Activated CD4-positive, alpha-beta memory T cell treated with anti-CD3 and anti-CD28 coated beads, Interleukin-2, amount 10 ng/mL, durations not matched to agents 7 days and 5 days (primary cell): ENCODE measurements around the gene HCRT. TPM values are rescaled to one million over a fixed set of nuclear protein-coding genes. Genes with fewer than 3 reads are reported as not detected.
"Not testable (repeated sequence)": the region's sequence is repeated elsewhere in the genome, so short reads cannot be mapped to it uniquely, and the experiment has no call there.

Experiments used
- CTCF ChIA-PET: fragments of 350-600 bp; sonication (Branson Sonifier 250); formaldehyde crosslinking; loops from one replicate; lab custom pipeline; 2021; ENCODE audit warnings: antibody characterized with exemption, inconsistent platforms; lab: Charles Lee
- POLR2A ChIA-PET: fragments of 350-600 bp; sonication (Branson Sonifier 250); formaldehyde crosslinking; loops from one replicate; lab custom pipeline; 2021; ENCODE audit warnings: antibody characterized with exemption; lab: Charles Lee
- DNase-seq: peaks from one replicate; pipeline ENCODE4 v3.0.0-alpha.2; 2020
- H3K27ac Mint-ChIP-seq: one replicate; pipeline ENCODE4 v1.8.0; 2021; ENCODE audit warnings: mild to moderate bottlenecking, mixed read lengths
- H3K27me3 Mint-ChIP-seq: one replicate; pipeline ENCODE4 v1.8.0; 2021; ENCODE audit warnings: mixed read lengths
- H3K36me3 Mint-ChIP-seq: one replicate; pipeline ENCODE4 v1.8.0; 2021; ENCODE audit warnings: low read depth, mixed read lengths
- H3K4me1 Mint-ChIP-seq: one replicate; pipeline ENCODE4 v1.8.0; 2021; ENCODE audit warnings: mixed read lengths
- H3K4me3 Mint-ChIP-seq: one replicate; pipeline ENCODE4 v1.8.0; 2021; ENCODE audit warnings: mild to moderate bottlenecking, mixed read lengths
- H3K9me3 Mint-ChIP-seq: one replicate; pipeline ENCODE4 v1.8.0; 2021; ENCODE audit warnings: mixed read lengths
- total RNA-seq, 2 experiments: library from RNA; stranded (reverse); gene quantifications; one replicate each; pipeline ENCODE4 v1.2.3, GENCODE V29; 2021

HCRT gene, protein sequence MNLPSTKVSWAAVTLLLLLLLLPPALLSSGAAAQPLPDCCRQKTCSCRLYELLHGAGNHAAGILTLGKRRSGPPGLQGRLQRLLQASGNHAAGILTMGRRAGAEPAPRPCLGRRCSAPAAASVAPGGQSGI
- not detected for total RNA-seq

- no peak for DNase-seq
- Mint-ChIP-seq H3K4me3 (peak within 1 kb of the TSS; percentile 93), H3K36me3 (no peaks in the 10 kb centered on the region), H3K9me3 (no peaks in the 10 kb centered on the region), H3K27me3 (peaks cover 8% of the 10 kb centered on the region), H3K27ac (peak within 1 kb of the TSS; percentile 16), H3K4me1 (peaks cover 40% of the 10 kb centered on the region)
- CTCF ChIA-PET: interaction anchor here (0.9 to 3.6 kb wide), 7 partner anchors 9 to 204 kb away, joined by 3 to 24 read pairs (median 4); partner anchors contain the start of gene GHDC
- POLR2A ChIA-PET: interaction anchor here (1.0 to 3.0 kb wide), 6 partner anchors 9 to 125 kb away, joined by 3 to 27 read pairs (median 3); partner anchors contain the start of genes DHX58 and GHDC
These were observed at the start of gene HCRT for GRCh38 chr17:42184713-42185620. Gene HCRT, minus strand, starts transcription at chr17:42185452. Its CDS starts 87 bp downstream, at chr17:42185365.

GRCh38 chr17:42233994-42234393, 48.7 kb upstream of the HCRT start:
- Mint-ChIP-seq H3K9me3 (no peaks in the 10 kb centered on the region), H3K36me3 (peaks cover 23% of the 10 kb centered on the region), H3K27ac (no peak overlapping the region), H3K4me3 (no peak overlapping the region), H3K27me3 (no peaks in the 10 kb centered on the region), H3K4me1 (peaks cover 18% of the 10 kb centered on the region)
- ChIA-PET POLR2A (no interaction called here), CTCF (interaction anchor here (1.4 kb wide), 1 partner anchor 12 kb away, joined by 6 read pairs; no protein-coding TSS in a partner anchor)
- no peak for DNase-seq

DNA sequence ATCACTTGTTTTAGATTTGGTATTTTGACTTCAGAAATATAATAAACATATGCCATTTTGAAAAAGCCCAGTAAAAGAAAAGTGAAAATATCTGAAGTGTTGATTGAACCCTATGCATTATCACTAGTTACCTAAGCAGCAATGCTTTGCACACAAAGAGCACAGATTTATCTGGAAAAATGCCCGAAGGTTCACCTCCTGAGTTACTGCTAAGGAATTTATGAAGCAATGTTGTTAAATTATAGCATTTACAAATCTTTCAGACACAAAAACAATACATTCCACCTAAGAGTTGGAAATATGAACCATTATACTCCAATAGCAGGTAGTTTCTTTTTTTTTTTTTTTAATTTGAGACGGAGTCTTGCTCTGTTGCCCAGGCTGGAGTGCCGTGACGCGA, 47.9 kb upstream of the HCRT start:
- ChIA-PET POLR2A (no interaction called here), CTCF (no interaction called here)
- no peaks in the 10 kb centered on the region for H3K9me3 Mint-ChIP-seq
- peaks cover 26% of the 10 kb centered on the region for H3K4me1 Mint-ChIP-seq
- no peak for DNase-seq
- H3K36me3 Mint-ChIP-seq: peaks cover 23% of the 10 kb centered on the region
- H3K27ac Mint-ChIP-seq: no peak overlapping the region
- H3K4me3 Mint-ChIP-seq: no peak overlapping the region
- H3K27me3 Mint-ChIP-seq: no peaks in the 10 kb centered on the region

GRCh38 chr17:42230225-42230624, 45.0 kb upstream of the HCRT start:
- H3K4me3 Mint-ChIP-seq: no peak overlapping the region
- peak overlapping the region; percentile 50 for H3K27ac Mint-ChIP-seq
- ChIA-PET CTCF (interaction anchor here (1.3 to 2.1 kb wide), 2 partner anchors 8 to 173 kb away, joined by 5 to 6 read pairs; no protein-coding TSS in a partner anchor), POLR2A (interaction anchor here (0.9 to 3.0 kb wide), 5 partner anchors 18 to 83 kb away, joined by 3 to 10 read pairs (median 3); no protein-coding TSS in a partner anchor)
- no peaks in the 10 kb centered on the region for H3K27me3 Mint-ChIP-seq
- no peaks in the 10 kb centered on the region for H3K9me3 Mint-ChIP-seq
- peaks cover 32% of the 10 kb centered on the region for H3K4me1 Mint-ChIP-seq
- H3K36me3 Mint-ChIP-seq: peaks cover 33% of the 10 kb centered on the region
- peak; percentile 23 for DNase-seq

GRCh38 chr17:42227849-42228700, 42.8 kb upstream of the HCRT start:
- peaks cover 27% of the 10 kb centered on the region for H3K4me1 Mint-ChIP-seq
- peak overlapping the region; percentile 51 for H3K27ac Mint-ChIP-seq
- no peaks in the 10 kb centered on the region for H3K9me3 Mint-ChIP-seq
- no peak for DNase-seq
- H3K4me3 Mint-ChIP-seq: no peak overlapping the region
- H3K36me3 Mint-ChIP-seq: peaks cover 42% of the 10 kb centered on the region
- ChIA-PET POLR2A (interaction anchor here (0.9 to 1.8 kb wide), 2 partner anchors 9 to 25 kb away, joined by 4 read pairs; no protein-coding TSS in a partner anchor), CTCF (interaction anchor here (0.6 to 1.2 kb wide), 2 partner anchors 18 to 188 kb away, joined by 3 to 4 read pairs; no protein-coding TSS in a partner anchor)
- H3K27me3 Mint-ChIP-seq: no peaks in the 10 kb centered on the region

DNA sequence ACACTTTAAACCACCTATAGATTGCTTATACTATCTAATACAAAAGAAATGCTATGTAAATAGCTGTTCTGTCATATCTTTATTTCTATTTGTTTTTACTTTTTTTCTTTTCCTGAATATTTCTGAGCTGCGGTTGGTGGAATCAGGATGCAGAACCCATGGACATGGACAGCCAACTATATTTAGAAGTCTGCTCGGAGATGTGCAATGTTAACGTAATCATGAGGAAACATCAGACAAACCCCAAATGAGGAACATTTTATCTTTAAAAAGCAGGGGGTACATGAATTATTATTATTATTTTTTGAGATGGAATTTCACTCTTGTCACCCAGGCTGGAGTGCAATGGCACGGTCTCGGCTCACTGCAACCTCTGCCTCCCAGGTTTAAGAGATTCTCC, 40.4 kb upstream of the HCRT start:
- no peak for DNase-seq
- Mint-ChIP-seq H3K4me1 (peaks cover 23% of the 10 kb centered on the region), H3K4me3 (no peak overlapping the region), H3K27me3 (no peaks in the 10 kb centered on the region), H3K36me3 (peaks cover 51% of the 10 kb centered on the region), H3K9me3 (no peaks in the 10 kb centered on the region), H3K27ac (no peak overlapping the region)
- CTCF ChIA-PET: no interaction called here
- POLR2A ChIA-PET: no interaction called here

DNA sequence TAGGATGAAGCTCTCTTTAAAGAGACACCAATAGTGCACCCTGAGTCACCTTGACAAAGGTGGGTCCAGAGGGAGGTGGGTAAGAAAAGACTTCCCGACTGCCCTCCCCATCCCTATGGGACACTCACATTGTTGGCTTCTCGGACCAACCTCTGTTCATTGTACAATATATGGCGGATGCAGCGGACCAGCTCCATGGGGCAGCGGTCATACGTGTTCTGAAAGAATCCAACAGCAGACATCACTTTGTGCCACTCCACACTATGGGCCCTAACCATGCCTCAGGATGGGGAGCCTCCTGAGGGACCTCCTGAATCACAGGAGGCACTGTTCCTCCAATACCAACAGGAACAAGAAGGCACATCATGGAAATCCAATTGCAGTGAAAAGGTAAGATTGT, 39.4 kb upstream of the HCRT start:
- H3K4me1 Mint-ChIP-seq: peaks cover 14% of the 10 kb centered on the region
- POLR2A ChIA-PET: no interaction called here
- no peak for DNase-seq
- no peak overlapping the region for H3K27ac Mint-ChIP-seq
- peaks cover 51% of the 10 kb centered on the region for H3K36me3 Mint-ChIP-seq
- no peaks in the 10 kb centered on the region for H3K9me3 Mint-ChIP-seq
- no peaks in the 10 kb centered on the region for H3K27me3 Mint-ChIP-seq
- no peak overlapping the region for H3K4me3 Mint-ChIP-seq
- CTCF ChIA-PET: interaction anchor here (0.6 kb wide), 1 partner anchor 181 kb away, joined by 3 read pairs; no protein-coding TSS in a partner anchor

DNA sequence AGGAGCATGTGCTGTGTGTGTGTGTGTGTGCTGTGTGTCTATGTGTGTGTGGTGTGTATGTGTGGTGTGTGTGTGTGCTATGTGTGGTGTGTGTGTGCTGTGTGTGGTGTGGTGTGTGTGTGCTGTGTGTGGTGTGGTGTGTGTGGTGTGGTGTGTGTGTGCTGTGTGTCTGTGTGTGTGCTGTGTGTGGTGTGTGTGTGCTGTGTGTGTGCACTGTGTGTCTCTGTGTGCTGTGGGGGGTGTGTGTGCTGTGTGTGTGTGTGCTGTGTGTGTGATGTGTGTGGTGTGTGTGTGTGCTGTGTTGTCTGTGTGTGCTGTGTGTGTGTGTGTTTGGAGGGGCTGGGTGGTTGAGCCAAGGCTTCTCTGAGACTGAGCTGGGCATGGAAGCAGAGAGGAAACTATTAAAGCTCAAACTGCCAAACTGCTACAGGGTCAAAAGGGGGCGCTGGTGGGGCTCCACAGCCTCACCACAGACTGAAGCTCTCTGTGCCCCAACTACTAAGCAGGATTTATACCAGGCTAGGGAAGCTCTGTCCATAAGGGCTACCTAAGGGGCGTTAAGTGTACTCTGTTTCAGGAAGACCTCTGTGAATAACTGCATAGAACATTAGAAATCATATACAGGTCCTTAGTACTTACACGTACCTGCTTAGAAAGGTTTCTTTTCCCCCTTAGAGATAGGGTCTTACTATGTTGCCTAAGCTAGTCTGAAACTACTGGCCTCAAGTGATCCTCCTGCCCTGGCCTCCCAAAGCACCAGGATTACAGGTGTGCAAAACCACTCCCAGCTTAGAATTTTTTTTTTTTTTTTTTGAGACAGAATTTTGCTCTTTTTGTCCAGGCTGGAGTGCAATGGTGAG, 36.9 kb upstream of the HCRT start:
- ChIA-PET POLR2A (interaction anchor here (0.7 to 2.5 kb wide), 14 partner anchors 27 to 356 kb away, joined by 3 to 30 read pairs (median 6); partner anchors contain the start of genes GHDC, PSMC3IP, STAT5A and STAT5B), CTCF (interaction anchor here (0.8 to 3.0 kb wide), 43 partner anchors 8 to 310 kb away, joined by 3 to 45 read pairs (median 6); partner anchors contain the start of genes DNAJC7, GHDC, STAT5A and STAT5B)
- no peaks in the 10 kb centered on the region for H3K9me3 Mint-ChIP-seq
- DNase-seq: peak; percentile 64
- H3K4me3 Mint-ChIP-seq: no peak overlapping the region
- no peaks in the 10 kb centered on the region for H3K27me3 Mint-ChIP-seq
- peak overlapping the region; percentile 37 for H3K27ac Mint-ChIP-seq
- peaks cover 53% of the 10 kb centered on the region for H3K36me3 Mint-ChIP-seq
- no peaks in the 10 kb centered on the region for H3K4me1 Mint-ChIP-seq

DNA sequence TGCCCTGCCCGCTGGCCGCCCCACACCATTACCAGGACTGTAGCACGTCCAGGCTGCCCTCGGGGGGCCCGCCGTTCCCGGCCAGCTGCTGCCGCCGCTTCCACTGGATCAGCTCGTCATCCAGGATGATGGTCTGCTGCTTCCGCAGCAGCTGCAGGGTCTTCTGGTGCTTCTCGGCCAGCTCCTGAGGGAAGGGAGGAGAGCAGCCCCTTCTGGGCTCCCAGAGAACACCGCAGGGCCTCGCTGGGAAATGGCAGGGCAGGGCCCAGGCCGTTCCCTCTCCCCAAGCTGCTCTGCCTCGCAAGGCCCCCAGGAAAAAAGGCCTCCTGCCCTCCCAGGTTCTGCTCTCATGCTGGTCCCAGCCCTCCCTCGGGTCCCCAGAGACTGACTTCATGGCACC, 34.0 kb upstream of the HCRT start:
- DNase-seq, H3K27me3 Mint-ChIP-seq, CTCF ChIA-PET, H3K4me3 Mint-ChIP-seq, H3K27ac Mint-ChIP-seq, H3K4me1 Mint-ChIP-seq, H3K9me3 Mint-ChIP-seq, POLR2A ChIA-PET: not testable (repeated sequence)
- H3K36me3 Mint-ChIP-seq: peaks cover 60% of the 10 kb centered on the region

- DNase-seq: no peak
- CTCF ChIA-PET: interaction anchor here (0.6 to 1.2 kb wide), 2 partner anchors 8 to 126 kb away, joined by 3 read pairs; no protein-coding TSS in a partner anchor
These were observed 28.9 kb upstream of the HCRT start for GRCh38 chr17:42214156-42214555.

DNA sequence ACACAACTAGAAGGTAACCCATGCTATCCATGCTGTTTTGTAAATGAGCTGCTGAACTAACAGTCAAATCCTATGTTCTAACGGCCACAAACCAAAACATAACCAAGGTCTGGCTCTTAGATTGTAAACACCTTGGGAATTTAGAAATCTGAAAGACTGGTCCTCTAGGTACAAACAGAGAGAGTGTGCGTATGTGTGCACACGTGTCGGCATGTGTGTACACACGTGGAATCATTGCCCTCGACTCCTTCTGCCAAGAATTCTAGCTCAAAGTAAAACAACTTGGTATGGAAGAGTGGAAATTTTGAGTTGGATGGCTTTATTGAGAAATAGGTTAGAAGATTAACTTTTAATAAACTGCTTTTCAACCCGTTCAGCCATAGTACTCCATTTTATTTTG, 27.1 kb upstream of the HCRT start:
- H3K27ac Mint-ChIP-seq: no peak overlapping the region
- H3K4me3 Mint-ChIP-seq: no peak overlapping the region
- peaks cover 6% of the 10 kb centered on the region for H3K4me1 Mint-ChIP-seq
- H3K27me3 Mint-ChIP-seq: no peaks in the 10 kb centered on the region
- ChIA-PET CTCF (interaction anchor here (1.7 kb wide), 1 partner anchor 10 kb away, joined by 6 read pairs; no protein-coding TSS in a partner anchor), POLR2A (no interaction called here)
- no peak for DNase-seq
- H3K36me3 Mint-ChIP-seq: peaks cover 71% of the 10 kb centered on the region
- H3K9me3 Mint-ChIP-seq: no peaks in the 10 kb centered on the region

More at GRCh38 chr17:42214156-42214555, 28.9 kb upstream of the HCRT start:
- peaks cover 6% of the 10 kb centered on the region for H3K4me1 Mint-ChIP-seq
- H3K9me3 Mint-ChIP-seq: no peaks in the 10 kb centered on the region
- H3K27me3 Mint-ChIP-seq: no peaks in the 10 kb centered on the region
- POLR2A ChIA-PET: interaction anchor here (1.0 to 1.4 kb wide), 2 partner anchors 34 to 62 kb away, joined by 3 to 6 read pairs; partner anchors contain the start of gene STAT5B
- peak overlapping the region; percentile 15 for H3K27ac Mint-ChIP-seq
- peaks cover 72% of the 10 kb centered on the region for H3K36me3 Mint-ChIP-seq
- H3K4me3 Mint-ChIP-seq: no peak overlapping the region
